ENCODE measurements around the gene CLASP1.

CLASP1 gene

DNA sequence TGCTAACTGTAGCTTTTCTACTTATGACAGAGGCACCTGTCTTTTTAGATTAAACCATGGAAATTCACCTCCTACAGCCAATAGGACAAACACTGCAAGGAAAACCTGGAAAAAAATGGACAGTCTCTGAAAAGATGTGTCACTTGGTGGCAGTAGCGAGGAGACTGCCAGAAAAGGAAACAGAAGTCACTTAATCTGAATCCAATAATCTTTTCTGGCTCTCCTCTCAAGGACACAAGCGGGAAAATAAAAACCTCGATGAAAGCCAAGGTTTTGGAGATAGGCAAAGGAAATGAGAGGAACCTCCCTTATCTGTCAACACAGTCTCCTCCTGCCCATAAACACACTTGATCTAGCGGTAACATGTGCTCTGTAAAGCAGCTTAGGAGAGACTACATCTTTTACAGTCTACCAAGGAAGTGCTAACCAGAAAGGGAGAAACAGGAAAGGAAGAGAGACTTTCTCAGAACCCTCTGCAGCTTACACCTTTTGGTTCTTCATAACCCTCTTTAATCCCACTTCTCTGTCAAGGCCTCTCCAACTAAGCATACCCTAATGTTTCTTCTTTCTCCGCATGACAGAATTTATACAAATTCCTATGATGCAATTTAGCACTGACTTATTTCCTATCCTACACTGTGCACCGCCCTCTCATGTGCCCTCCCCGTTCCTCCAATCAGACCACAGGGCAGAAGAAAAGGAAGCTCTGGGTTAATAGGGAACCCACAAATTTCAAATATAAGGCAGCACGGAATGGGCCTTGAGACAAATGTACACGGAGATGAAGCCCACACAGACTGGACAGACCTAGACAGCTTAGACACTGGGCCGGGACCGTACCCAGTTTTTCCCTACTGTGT, 52.8 kb downstream of the CLASP1 start:
- peak overlapping the region; percentile 1; the same call in 1 of the 2 replicates for H3K4me3 ChIP-seq (ENCODE audit: low read depth, low read length)
- peak; percentile 75 for DNase-seq (ENCODE audit: low read depth)
- TF ChIP-seq, protein P1, sequence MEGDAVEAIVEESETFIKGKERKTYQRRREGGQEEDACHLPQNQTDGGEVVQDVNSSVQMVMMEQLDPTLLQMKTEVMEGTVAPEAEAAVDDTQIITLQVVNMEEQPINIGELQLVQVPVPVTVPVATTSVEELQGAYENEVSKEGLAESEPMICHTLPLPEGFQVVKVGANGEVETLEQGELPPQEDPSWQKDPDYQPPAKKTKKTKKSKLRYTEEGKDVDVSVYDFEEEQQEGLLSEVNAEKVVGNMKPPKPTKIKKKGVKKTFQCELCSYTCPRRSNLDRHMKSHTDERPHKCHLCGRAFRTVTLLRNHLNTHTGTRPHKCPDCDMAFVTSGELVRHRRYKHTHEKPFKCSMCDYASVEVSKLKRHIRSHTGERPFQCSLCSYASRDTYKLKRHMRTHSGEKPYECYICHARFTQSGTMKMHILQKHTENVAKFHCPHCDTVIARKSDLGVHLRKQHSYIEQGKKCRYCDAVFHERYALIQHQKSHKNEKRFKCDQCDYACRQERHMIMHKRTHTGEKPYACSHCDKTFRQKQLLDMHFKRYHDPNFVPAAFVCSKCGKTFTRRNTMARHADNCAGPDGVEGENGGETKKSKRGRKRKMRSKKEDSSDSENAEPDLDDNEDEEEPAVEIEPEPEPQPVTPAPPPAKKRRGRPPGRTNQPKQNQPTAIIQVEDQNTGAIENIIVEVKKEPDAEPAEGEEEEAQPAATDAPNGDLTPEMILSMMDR (IDR thresholded peaks at IDR 0.05; ENCODE audit: control insufficient read depth, extremely low read depth, insufficient read depth): peak; percentile 66

DNA sequence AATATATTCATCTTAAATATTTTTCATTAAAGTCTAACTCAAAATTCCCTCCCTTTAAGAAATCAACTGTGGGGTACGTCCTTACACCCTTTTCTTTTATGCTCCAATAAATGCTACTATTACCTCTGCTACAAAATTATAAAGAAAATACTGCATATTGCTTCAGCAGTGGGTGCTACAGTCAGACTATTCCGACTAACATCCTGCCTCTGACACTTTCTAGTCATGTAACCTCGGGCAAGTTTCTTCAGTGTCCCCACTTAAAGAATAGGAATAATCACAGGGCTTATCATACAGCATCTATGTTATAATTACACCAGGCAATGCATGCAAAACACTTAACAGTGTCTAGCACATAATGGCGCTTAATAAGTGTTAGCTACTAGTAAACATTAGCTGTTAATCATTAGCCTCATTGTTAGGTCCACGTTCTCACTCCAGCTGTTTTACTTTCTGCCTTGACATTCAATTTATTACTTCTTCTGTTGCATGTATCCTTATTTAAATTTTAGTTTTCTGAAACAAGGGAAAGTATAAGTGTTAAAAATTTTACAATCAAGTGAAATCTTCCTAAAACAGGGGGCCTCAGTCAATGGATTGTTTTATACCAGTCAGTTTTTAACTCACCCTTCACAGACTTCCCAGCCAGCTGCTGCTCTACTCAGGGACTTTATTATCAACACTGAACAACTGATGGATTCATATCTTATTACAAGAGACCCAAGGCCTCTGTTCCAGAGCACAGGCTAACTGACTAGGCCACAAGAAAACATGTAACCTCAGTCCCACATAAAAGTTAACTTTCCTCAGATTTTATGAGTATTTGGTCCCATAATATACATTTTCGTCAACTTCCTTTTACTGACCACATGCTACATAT, 54.0 kb downstream of the CLASP1 start:
- H3K4me3 ChIP-seq (ENCODE audit: low read depth, low read length): no peak overlapping the region
- no peak for DNase-seq (ENCODE audit: low read depth)
- TF ChIP-seq, protein P1 (IDR thresholded peaks at IDR 0.05; ENCODE audit: control insufficient read depth, extremely low read depth, insufficient read depth): no peak

DNA sequence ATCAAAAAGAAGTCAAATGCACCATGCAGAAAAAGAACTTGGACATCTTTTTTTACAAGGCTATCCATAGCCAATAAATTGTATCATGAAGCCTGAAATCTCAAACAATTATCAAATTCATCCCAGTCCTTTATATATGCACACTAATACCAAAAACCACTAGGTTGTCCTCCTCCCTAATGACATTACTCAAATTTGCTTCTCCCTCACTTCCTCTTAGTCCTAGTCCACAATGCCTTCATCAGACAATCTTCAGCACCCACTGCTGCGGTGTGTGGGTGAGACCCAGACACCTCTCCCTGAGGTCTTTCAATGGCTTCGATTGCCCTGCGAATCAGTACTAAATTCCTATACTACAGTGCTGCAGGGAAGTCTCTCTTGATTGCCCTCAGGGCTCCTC, 58.1 kb downstream of the CLASP1 start:
- TF ChIP-seq, protein P1 (IDR thresholded peaks at IDR 0.05; ENCODE audit: control insufficient read depth, extremely low read depth, insufficient read depth): no peak
- no peak overlapping the region for H3K4me3 ChIP-seq (ENCODE audit: low read depth, low read length)
- no peak for DNase-seq (ENCODE audit: low read depth)

DNA sequence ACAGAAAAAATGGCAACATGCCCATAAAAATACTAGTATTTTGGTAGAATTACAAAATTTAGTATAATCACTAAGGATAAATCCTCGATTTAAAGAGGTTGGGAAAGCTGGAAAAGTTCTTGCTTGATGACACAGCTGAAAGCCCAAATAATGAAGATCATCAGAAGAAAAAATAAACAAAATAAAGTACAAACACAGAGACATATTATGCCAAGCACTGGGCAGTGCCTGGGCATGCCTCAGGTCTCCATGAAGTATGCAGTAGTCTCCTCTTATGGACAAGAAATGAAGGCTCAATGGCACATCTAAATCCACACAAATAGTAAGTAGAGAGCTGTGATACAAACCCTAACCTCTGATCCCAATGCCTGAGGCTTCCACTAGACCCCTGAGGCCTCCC, 60.9 kb downstream of the CLASP1 start:
- peak; percentile 48 for DNase-seq (ENCODE audit: low read depth)
- TF ChIP-seq, protein P1 (IDR thresholded peaks at IDR 0.05; ENCODE audit: control insufficient read depth, extremely low read depth, insufficient read depth): no peak
- no peak overlapping the region for H3K4me3 ChIP-seq (ENCODE audit: low read depth, low read length)

DNA sequence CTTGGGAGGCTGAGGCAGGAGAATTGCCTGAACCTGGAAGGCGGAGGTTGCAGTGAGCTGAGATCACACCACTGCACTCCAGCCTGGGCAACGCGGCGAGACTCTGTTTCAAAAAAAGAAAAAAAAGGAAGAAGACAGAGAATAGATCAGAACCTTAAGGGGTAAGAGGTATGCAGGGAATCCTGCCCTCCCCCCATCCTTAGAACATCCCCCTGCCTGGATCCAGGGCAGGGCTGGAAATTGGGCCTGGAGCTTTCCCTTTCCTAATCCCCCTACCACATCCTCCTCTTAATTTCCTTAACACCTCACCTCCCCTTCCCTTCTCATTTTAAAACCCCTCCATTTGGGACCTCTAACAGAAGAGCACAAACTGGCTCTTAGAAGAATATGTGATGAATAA, 62.1 kb downstream of the CLASP1 start:
- DNase-seq (ENCODE audit: low read depth): no peak
- TF ChIP-seq, protein P1 (IDR thresholded peaks at IDR 0.05; ENCODE audit: control insufficient read depth, extremely low read depth, insufficient read depth): no peak
- H3K4me3 ChIP-seq (ENCODE audit: low read depth, low read length): no peak overlapping the region

DNA sequence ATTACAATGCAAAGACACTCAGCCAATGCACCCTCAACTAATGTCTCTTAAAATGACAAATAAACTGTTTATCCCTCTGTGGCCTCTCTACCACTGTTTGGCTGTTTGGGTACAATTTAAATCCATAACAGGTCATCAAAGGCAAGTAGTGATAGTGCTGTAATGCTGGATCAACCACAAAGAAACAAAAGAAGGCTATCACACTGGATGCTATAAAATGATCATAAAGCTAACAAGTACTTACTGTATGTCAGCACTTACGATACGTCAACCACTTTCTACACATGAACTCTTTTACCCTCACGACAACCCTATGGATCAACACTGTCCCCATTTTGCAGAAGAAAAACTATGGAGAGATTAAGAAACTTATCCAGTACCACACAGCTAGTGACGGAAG, 64.5 kb downstream of the CLASP1 start:
- TF ChIP-seq, protein P1 (IDR thresholded peaks at IDR 0.05; ENCODE audit: control insufficient read depth, extremely low read depth, insufficient read depth): no peak
- DNase-seq (ENCODE audit: low read depth): no peak
- H3K4me3 ChIP-seq (ENCODE audit: low read depth, low read length): no peak overlapping the region

Data from LNCaP clone FGC (cell line).